ENCODE measurements around the gene EPS8L3. TPM values are rescaled to one million over a fixed set of nuclear protein-coding genes. Genes with fewer than 3 reads are reported as not detected.

EPS8L3 gene
- total and polyA plus RNA-seq, 2 of the 4 experiments (the other 2 are of a cell fraction): not detected

DNA sequence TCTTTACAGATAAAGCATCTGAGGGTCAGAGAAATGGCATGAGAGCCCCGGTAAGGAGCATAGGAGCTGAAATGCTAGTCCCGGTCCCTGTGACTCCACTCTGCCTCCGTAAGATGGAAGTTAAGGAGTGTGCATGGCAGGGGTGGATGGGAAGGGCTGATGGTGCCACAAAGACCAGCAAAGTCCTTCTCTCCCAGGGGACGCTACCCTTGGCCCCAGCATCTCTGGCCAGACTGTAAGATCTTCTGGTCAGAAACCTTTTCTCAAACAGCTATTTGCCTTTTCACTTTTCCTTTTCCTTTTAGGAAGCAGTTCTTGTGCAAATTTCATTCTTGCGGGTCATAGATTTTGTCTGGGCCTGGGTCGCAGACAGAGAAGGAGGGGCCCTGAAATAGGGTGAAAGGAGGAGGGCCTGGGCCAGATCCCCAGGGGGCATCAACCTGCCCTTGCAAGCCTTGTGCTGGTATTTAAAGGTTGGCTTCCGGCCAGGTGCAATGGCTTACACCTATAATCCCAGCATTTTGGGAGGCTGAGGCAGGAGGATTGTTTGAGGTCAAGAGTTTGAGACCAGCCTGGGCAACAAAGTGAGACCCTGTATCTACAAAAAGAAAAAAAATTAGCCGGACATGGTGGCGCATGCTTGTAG, 14.4 kb upstream of the EPS8L3 start:
- Histone ChIP-seq H3K14ac (replicated peaks; ENCODE audit: low read depth, low read length) (no peak overlapping the region), H4K8ac (ENCODE audit: low read depth in 2 of 2, low read length in 2 of 2) (no peak overlapping the region), H3K9me3 (ENCODE audit: control insufficient read depth, insufficient read depth, low read length) (no peaks in the 10 kb centered on the region), H3K27ac (ENCODE audit: insufficient read depth, low read length) (no peak overlapping the region), H4K5ac (ENCODE audit: low read depth, low read length) (no peak overlapping the region), H2BK5ac (ENCODE audit: low read depth, low read length, poor library complexity, severe bottlenecking) (no peak overlapping the region), H3K4me2 (ENCODE audit: low read depth, low read length) (no peak overlapping the region), H3K9me1 (ENCODE audit: insufficient read depth, low read length) (peaks cover 8% of the 10 kb centered on the region), H3K4me3 (ENCODE audit: insufficient read depth, low read depth, low read length) (no peak overlapping the region), H2BK15ac (ENCODE audit: low read depth, low read length) (peak overlapping the region; percentile 11; the same call in 1 of the 3 replicates), H4K91ac (ENCODE audit: insufficient read depth, low read depth, low read length) (peak overlapping the region; percentile 24), H2AK9ac (replicated peaks; ENCODE audit: low read depth, low read length, poor library complexity) (no peak overlapping the region), H4K20me1 (ENCODE audit: insufficient read depth, low read length) (no peaks in the 10 kb centered on the region), H3K4ac (ENCODE audit: low read depth, low read length) (peak overlapping the region; percentile 41), H3K4me1 (ENCODE audit: control insufficient read depth, insufficient read depth, low read length) (peaks cover 15% of the 10 kb centered on the region), H2BK120ac (ENCODE audit: low read depth, low read length) (no peak overlapping the region; the same call in 1 of the 2 replicates), H2AK5ac (ENCODE audit: low read depth, low read length) (peak overlapping the region; percentile 84), H3K36me3 (ENCODE audit: control insufficient read depth, insufficient read depth, low read length) (no peaks in the 10 kb centered on the region), H3K27me3 (ENCODE audit: control insufficient read depth, insufficient read depth, low read length) (no peaks in the 10 kb centered on the region), H3K9ac (ENCODE audit: low read depth, low read length) (no peak overlapping the region), H3K56ac (ENCODE audit: extremely low read depth, insufficient read depth, low read length) (no peak overlapping the region), H2AFZ (replicated peaks; ENCODE audit: low read length, poor library complexity) (no peak overlapping the region), H3K23ac (ENCODE audit: low read depth, low read length) (no peak overlapping the region), H3K18ac (ENCODE audit: low read depth, low read length) (no peak overlapping the region), H2BK20ac (ENCODE audit: low read depth, low read length) (no peak overlapping the region), H3K79me1 (ENCODE audit: low read depth in 1 of 2, low read length in 2 of 2) (no peaks in the 10 kb centered on the region)
- intact Hi-C loops (cut with micrococcal nuclease): loop anchor here (1.0 to 5.0 kb wide), 4 partner anchors 132 to 329 kb away; partner anchors contain the start of genes AHCYL1 and CSF1
- BruUV-seq (replicated peaks): no TSS peak
- no CpG with 5 or more reads among the region's 9 CpGs for WGBS, 2 experiments (ENCODE audit: extremely low coverage in 2 of 2, insufficient read length in 1 of 2)
- no peak for TF ChIP-seq CHD1 (IDR thresholded peaks at IDR 0.05; ENCODE audit: low read depth, low read length)
- no peak for TF ChIP-seq SMC3 (IDR thresholded peaks at IDR 0.05; ENCODE audit: low read depth, low read length)
- TF ChIP-seq, protein P1, sequence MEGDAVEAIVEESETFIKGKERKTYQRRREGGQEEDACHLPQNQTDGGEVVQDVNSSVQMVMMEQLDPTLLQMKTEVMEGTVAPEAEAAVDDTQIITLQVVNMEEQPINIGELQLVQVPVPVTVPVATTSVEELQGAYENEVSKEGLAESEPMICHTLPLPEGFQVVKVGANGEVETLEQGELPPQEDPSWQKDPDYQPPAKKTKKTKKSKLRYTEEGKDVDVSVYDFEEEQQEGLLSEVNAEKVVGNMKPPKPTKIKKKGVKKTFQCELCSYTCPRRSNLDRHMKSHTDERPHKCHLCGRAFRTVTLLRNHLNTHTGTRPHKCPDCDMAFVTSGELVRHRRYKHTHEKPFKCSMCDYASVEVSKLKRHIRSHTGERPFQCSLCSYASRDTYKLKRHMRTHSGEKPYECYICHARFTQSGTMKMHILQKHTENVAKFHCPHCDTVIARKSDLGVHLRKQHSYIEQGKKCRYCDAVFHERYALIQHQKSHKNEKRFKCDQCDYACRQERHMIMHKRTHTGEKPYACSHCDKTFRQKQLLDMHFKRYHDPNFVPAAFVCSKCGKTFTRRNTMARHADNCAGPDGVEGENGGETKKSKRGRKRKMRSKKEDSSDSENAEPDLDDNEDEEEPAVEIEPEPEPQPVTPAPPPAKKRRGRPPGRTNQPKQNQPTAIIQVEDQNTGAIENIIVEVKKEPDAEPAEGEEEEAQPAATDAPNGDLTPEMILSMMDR (conservative IDR thresholded peaks at IDR 0.05; ENCODE audit: low read depth, low read length): no peak
- no peak for TF ChIP-seq RFX5 (IDR thresholded peaks at IDR 0.05; ENCODE audit: low read depth, low read length)
- no peak for TF ChIP-seq BHLHE40 (IDR thresholded peaks at IDR 0.05; ENCODE audit: low read depth, low read length)
- TF ChIP-seq NFE2L2 (IDR thresholded peaks at IDR 0.05; ENCODE audit: low read depth, low read length): no peak
- TF ChIP-seq MAFK (IDR thresholded peaks at IDR 0.05; ENCODE audit: low read depth, low read length): no peak
- TF ChIP-seq, protein P2, sequence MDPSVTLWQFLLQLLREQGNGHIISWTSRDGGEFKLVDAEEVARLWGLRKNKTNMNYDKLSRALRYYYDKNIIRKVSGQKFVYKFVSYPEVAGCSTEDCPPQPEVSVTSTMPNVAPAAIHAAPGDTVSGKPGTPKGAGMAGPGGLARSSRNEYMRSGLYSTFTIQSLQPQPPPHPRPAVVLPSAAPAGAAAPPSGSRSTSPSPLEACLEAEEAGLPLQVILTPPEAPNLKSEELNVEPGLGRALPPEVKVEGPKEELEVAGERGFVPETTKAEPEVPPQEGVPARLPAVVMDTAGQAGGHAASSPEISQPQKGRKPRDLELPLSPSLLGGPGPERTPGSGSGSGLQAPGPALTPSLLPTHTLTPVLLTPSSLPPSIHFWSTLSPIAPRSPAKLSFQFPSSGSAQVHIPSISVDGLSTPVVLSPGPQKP (IDR thresholded peaks at IDR 0.05; ENCODE audit: borderline replicate concordance, low read depth, low read length): no peak
- no peak for TF ChIP-seq RCOR1 (IDR thresholded peaks at IDR 0.05; ENCODE audit: insufficient replicate concordance, low read length)
- TF ChIP-seq MXI1 (IDR thresholded peaks at IDR 0.05; ENCODE audit: borderline replicate concordance, low read depth, low read length): no peak
- no peak for TF ChIP-seq MAZ (IDR thresholded peaks at IDR 0.05; ENCODE audit: borderline replicate concordance, low read depth, low read length)
- no peak for TF ChIP-seq RAD21 (IDR thresholded peaks at IDR 0.05; ENCODE audit: low read length)
- TF ChIP-seq CEBPB (IDR thresholded peaks at IDR 0.05; ENCODE audit: low read depth, low read length): no peak
- TF ChIP-seq POLR2A (IDR thresholded peaks at IDR 0.05; ENCODE audit: low read depth, low read length): no peak
- TF ChIP-seq FOS (IDR thresholded peaks at IDR 0.05; ENCODE audit: low read depth, low read length): no peak
- in situ Hi-C loops (cut with MboI; ENCODE audit: low sequenced_read_pairs): loop anchor here (5.0 to 25.0 kb wide), 2 partner anchors 134 to 209 kb away; partner anchors contain the start of gene CSF1
- CTCF ChIA-PET: interaction anchor here (1.6 to 3.1 kb wide), 5 partner anchors 14 to 232 kb away, joined by 3 to 69 read pairs (median 10); partner anchors contain the start of gene AHCYL1
- dilution Hi-C loops (cut with HindIII; ENCODE audit: low sequenced_read_pairs, unreplicated experiment): no loop called here
- ATAC-seq (ENCODE audit: low read depth) (no peak), DNase-seq (no peak)
- POLR2A ChIA-PET (ENCODE audit: unreplicated experiment): no interaction called here

Data from IMR-90 (cell line).